HPDE6-E6E7 (cell line): ENCODE data around the gene ITPR1.

Experiments
- DNase-seq: peaks from one replicate; pipeline ENCODE4 v3.0.0; 2011; ENCODE audit warnings: missing footprints; ENCODE audit errors: extremely low spot score

The ITPR1 gene

DNA sequence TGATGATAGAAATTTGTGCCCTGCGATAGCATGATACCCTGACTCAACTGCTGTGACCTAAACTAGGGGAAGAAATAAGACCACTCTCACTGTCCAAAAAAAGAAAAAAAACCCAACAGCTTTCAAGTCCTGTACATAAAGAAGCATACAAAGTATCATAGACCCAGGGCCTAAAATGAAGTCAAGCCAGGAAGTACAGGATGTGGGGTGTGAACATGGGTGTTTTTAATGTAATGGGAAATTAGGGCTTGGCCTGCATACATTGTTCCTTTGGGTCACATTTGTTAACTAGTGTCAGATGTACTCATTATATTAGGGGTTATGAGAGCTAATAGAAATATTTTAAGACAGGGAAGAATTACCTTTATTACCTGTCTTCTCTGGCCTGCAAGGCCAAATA, 285.6 kb downstream of the ITPR1 start:
- no peak for DNase-seq

GRCh38 chr3:4780545-4780957, 287.4 kb downstream of the ITPR1 start:
- DNase-seq: no peak

GRCh38 chr3:4782095-4782494, 288.9 kb downstream of the ITPR1 start:
- DNase-seq: no peak

DNA sequence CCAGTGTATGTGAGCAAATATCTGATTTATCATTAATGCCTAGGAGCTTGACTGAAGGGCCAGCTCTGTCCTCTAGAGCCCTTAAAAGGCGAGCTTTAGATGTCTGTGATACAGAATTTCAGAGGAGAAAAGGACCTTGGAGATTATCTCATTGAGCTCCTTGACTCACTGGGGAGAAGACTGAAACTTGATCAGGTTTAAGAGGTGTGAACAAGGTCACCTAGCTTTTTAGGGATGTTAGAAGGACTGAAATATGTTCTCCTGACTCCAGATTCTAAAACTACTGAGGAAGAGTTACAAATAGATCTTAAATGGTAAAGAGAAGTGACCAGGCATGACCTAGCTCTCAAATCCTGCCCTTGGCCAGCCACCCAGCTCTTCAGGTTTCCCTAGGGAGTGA, 292.4 kb downstream of the ITPR1 start:
- no peak for DNase-seq

GRCh38 chr3:4786431-4786830, 293.3 kb downstream of the ITPR1 start:
- DNase-seq: no peak

- DNase-seq: no peak
Observed at GRCh38 chr3:4791358-4791757, 298.2 kb downstream of the ITPR1 start.

- no peak for DNase-seq
Observed at GRCh38 chr3:4793311-4793710, 300.2 kb downstream of the ITPR1 start.

GRCh38 chr3:4794331-4794730, 301.2 kb downstream of the ITPR1 start:
- no peak for DNase-seq

GRCh38 chr3:4794798-4795197, 301.6 kb downstream of the ITPR1 start:
- DNase-seq: no peak

- DNase-seq: no peak
Observed at GRCh38 chr3:4795905-4796304, 302.8 kb downstream of the ITPR1 start.

DNA sequence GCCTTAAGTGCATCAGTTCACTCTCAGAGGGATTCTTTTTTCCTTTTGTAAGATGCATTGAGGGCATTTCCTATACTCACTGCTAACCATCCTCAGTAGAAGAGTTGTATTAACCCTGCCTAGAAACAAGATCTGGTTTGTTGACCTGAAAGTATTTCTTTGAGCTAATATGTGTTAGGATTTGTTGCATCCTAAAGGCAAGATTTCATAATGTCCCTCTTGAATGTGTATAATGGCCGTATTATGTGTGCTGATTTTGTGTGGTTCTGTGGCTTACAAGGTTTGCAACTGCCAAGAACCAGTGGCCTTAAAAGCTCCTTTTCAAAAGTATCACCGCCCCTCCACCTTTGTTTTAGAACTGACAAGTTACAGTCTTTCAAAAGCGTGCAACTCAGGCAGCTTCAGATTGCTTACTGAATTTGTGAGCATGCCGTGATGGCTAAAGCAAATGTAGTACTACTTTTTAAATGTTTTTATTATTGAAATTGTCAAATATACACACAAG, 304.1 kb downstream of the ITPR1 start:
- no peak for DNase-seq

- DNase-seq: no peak
Observed at GRCh38 chr3:4799266-4800256, 306.4 kb downstream of the ITPR1 start.

- no peak for DNase-seq
Observed at GRCh38 chr3:4800595-4800994, 307.4 kb downstream of the ITPR1 start.

DNA sequence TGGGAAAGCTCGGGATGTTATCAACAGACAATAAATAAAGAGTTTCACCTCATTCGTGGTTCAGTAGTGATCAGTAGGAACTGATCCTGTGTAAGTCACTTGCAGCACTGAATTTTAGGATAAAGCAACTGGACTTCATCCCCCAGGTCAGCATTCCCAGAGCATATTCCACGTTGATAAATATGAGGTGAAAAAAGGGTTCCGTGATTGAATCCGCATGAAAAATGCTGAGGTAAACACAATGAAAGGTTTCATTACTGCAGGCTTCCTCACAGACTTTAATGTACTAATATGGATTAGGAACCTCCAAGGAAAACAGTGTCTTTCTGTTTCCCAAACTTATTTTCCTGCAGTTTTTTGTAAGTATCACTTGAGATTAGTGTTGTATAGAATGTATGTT, 308.7 kb downstream of the ITPR1 start:
- no peak for DNase-seq

GRCh38 chr3:4802903-4803302, 309.8 kb downstream of the ITPR1 start:
- DNase-seq: no peak

DNA sequence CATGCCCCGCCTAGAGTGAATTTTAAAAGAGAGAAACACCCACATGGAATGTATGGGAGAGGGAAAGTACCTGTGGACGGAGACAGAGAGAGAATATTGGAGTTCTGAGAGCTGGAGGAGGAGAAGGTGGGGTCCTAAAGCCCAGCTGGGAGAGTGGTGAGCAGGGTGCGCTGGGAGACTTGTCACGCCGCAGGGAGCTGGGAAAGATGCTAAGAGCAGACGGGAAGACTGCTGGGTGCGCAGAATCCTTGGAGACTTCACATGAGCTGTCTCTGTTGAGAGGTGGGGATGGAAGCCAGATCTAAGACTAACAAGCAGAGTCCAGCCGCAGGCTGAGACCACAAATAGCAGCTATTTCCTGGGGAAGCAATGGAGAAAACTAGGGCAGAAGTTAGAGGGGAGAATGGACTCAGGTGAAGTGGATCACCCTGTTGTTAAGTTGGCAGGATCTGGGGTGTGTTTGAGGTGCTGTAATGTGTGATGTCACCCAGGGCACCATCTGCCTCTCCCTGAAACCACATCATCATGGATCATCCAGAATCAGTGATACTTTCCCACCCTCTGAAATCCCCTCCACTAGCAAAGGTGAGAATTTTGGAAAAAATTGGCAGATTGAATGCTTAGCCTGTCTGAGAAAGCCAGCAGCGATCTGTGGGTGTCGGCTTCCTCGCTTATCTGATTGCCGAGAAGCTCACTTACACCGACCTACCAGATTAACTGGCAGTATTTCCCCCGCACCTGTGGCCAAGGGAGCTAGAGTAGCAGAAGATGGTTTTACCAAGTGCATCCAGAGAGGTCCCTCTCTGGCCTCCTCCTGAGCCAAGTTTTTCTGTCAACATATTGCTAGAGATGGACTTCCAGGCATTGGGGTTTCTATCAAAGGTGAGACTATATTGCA, 311.3 kb downstream of the ITPR1 start:
- no peak for DNase-seq

DNA sequence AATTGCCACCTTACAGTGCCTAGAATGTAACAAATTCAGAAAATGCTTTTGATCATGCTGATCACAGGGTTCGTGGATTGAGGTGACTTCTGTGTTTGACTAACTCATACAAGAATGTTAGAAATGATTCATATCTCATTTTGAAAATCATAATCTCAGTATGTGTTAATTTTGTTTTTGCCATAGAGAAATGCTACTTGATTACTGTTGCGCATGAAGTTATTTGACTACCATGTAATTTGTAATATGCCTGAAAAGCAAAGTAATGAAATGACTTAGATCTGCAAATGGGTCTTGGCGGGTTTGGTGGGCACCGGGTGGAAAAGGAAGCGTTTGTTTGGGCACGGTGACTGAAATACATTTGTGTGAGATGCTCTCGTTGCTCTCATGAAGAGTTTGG, 312.5 kb downstream of the ITPR1 start:
- no peak for DNase-seq

DNA sequence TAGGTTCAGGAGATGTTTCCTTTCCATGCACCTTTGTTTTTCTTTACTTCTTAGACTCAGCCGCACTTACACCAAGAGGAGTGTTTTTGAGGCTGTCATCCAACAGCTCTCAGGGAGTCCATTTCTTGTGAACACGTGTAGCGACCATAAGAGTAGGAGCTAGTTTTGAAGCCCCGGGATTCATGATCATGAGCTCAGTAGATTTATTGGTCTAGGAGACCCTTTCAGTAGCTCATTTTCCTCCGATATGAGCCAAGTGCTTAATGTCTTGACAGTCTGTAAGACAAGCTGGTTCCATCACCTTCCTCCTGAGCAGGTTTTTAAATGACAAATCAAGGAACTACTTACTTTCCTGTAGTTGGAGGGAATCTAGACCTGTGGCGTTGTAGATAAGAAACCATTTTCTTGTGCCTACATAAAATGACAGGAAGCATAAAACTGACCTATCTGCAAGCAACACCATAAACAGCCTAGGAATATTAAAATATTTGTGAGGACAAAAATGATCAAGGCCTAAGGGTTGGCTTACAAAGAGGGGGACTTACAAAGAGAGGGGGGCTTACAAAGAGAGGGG, 313.5 kb downstream of the ITPR1 start:
- DNase-seq: no peak

- DNase-seq: no peak
Observed at GRCh38 chr3:4807381-4808280, 314.5 kb downstream of the ITPR1 start.

GRCh38 chr3:4808637-4809036, 315.5 kb downstream of the ITPR1 start:
- no peak for DNase-seq

DNA sequence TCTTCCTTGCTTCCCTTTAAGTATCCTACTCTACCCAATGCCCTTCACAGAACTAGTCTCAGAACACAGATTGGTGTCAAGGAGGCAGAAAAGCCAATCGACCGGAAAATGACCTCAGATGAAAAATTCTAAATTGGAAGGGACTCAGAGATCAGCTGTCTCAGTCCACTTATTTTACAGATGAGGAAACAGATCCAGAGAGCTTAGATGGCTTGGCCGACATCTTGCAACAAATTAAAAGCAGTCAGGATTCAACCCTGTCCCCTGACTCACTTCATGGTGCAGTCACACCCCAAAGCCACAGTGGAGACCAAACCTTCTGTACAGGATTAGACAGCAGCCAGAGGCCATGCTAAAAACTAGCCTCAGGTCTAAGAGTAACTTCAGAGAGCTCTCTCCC, 316.8 kb downstream of the ITPR1 start:
- no peak for DNase-seq
